Lung microvascular endothelial cell (primary cell): ENCODE data around the gene MAD1L1. TPM values are rescaled to one million over a fixed set of nuclear protein-coding genes. Genes with fewer than 3 reads are reported as not detected.

Experiments used
- DNase-seq, 2 donors: peaks; one replicate each; pipeline versions ENCODE4 v3.0.0 to v3.0.0-alpha.2; 2010; ENCODE audit warnings: low read depth in 2 of 2
- total RNA-seq: library from RNA; depleted of rRNA; stranded (reverse); fragments of >200 nt; gene quantifications from 2 replicates; pipeline ENCODE4 v1.2.1, GENCODE V29; 2014

Gene MAD1L1
- total RNA-seq, 1 donor from 2014 or later: 46.0 TPM

DNA sequence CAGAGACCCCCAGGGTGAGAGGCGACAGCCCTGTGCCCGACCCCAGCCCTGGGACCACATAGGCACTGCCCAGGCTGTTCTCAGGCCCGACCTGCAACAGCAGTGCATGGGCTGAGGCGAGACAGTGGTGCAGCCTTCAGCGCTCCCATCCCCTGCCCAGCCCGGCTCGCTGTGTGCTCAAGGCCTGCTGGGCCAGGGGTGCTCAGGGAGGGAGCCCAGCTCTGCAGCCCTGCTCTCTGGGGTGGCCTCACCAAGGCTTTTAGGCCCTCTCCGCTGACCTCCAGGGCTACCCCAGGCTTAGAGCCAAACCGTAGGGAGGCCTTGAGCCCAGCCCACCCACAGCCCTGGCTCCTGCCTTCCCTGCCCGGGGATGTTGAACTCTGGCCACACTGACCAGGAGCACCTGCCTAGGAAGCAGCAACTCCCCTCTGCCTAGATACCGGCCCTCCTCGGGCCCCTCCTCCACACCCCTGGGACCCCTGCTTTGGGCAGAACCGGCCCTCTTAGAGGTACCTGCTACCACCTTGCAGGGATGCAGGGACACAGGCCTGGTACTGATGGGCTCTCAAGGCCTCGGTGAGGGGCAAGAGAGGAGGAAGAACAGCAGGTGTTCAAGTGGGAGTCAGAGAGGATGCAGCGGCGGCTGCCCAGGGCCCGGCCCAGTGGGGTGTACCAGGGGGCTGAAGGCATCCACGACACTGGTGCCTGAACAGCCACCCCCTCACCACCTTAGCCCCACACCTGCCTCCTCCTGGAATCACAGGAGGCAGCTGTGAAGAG lies 331.1 kb downstream of the MAD1L1 start:
- DNase-seq: no peak

DNA sequence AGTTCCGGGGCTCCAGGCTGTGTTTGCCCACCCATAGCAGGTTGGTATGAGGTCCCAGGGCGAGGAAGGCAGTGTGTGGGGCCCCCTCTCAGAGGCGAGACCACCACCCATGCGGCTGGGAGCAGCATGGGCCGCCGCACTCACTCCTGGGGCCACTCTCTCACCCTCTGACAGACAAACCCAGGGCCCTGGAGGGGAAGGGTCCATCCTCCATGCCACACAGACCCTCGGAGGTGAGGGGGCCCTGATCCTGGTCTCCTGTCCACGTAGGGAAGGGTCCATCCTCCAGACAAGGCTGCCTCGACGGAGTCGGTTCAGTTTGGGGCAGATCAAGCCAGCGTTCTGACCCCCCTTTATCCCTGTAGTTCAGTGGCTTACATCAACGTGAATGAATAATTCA lies 331.9 kb downstream of the MAD1L1 start:
- no peak for DNase-seq

DNA sequence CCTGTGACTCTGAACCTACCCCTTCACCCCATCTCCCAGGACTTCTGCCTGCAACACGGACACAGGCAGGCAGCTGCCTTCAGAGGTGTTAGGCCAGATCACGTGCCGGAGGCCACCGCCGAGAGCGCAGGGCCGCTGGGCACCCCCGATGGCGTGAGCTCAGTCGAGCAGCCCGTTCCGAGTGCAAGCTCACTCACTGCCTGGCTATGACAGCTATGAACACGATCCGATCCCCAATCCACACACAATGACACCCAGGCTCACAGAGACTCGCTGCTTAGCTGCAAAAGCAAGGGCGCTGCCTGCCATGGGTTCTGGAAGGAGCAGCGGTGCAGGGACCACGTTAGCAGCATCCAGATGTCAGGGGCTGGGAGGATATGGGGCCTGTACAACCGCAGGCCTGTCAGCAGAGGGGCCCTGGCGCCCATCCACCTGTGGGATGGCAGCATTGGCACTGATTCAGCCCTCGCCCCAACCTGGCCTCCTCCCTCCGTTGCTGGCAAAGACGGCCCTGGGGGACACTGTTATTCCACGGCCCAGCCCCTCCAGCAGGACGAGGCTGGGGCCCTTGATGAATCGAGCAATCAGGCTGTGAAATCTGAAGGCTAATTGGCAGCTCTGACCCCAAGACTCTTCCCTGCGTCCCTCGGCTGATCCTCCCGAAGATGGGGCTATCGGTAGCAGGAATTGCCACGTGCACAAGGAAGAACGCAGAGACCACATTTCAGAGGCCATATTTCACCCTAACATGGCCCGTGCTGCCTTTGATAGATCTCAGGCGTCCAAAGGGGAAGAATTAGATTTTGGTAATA lies 332.6 kb downstream of the MAD1L1 start:
- no peak for DNase-seq

DNA sequence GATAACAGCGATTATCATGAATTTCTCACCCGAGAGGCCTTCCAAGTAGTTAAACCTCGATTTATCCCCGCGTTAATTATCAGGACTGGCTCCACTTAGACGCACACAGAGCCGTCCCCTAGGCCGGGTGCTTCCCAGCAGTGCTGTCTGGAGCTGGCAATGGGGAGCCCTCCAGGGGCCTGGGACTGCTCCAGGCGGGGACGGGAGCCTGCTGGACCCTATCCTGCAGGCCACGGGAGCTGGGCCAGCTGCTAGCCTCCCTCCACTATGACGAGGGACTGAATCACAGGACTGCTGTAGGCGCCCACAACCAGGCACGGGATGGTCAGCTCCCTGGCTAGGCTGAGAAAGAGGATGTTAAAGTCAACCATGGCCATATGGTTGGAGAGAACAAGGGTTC lies 333.5 kb downstream of the MAD1L1 start:
- peak in 1 of 2 donors; percentile 19 for DNase-seq

DNA sequence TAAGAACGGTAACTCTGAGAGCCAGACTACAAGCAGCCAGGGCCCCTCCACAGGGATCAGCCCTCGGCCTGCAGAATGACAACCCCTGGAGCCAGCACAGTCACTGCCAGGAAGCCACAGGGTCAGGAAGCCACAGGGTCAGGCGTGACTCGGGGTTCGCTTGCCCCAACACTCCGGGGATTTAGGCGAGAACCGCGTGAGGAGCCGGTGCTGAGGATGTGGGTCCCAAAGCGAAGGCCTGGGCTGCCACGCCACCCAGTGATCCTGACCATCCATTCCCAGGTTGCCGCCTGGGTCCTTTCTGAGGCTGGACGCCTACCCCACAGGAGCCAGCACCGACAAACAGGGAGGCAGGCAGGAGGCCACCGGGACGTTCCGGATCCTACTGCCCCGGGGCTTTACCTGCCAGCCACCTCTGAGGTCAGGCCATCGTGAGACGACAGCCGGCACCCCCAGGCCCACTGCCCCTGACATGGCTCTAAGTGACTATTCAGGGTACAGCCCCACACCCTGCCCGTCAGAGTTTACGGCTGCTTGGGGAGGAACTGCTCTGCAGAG lies 334.0 kb downstream of the MAD1L1 start:
- no peak for DNase-seq

DNA sequence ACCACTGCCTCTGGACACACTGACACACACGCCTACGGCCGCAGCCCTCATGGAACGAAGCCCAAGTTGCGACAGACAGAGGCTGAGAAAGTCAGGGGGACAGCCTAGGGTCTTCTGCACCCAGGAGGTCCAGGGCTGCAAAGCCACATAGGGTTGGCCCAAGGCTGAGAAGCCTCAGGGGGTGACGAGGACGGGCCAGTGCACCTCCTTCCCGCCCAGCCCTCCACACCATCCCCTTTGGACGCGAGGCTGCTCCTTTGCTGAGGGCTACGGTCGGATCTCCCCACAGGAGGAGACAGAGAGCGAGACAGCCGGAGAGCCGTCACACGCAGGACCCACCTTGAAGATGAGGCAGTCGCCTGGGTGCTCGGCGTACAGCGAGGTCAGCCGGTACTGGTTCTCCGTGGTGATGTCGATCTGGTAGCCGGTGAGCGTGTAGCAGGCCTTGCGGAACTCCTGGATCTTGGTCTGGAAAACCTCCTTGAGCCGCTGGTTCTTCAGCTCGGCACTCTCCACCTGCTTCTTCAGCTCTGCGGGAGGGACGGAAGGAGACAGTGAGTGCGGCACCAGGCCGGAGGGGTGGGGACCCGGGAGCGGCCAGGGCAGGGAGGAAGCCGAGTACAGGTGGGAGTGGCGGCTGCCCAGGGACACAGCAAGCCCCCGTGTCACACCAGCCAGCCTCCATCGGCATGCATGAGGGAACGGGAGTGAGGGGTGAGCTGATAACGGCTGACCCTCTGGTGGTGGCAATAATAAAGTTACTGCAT lies 334.7 kb downstream of the MAD1L1 start:
- no peak for DNase-seq

DNA sequence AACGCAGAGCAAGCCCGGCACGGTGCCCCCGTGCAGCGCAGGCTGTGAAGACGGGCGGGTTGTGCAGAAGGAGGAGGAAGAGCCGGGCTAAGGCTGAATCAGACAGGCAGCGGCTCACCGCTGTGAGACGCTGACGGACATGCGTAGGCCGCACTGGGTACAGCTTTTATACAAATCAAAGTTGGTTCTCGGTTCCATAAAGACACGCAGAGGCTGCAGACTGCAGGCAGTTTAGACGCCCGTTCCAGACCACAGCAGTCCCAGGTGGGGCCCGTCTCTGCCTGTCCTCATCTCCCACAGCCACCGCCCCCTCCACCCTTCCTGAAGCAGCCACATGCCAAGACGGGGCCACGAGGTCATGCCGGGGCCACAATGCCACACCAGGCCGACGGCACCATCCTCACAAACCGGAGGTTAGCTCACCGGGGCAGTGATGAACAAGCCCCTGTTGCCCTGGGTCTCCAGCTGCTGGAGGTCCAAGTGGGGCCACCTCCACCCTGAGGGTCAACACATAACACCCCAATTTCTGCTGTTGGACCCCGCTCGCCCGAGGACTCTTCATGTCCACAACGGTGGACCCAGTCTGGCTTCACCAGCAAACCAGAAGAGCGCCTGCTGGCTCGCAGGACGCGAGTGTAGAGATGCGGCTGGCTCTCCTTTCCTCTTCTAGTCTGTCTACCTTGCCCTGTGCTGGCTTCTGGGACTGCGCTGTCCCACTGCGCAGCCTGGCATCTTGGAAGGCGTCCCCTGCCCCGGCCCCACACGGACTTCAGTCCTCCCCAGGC lies 335.5 kb downstream of the MAD1L1 start:
- DNase-seq: peak in 1 of 2 donors; percentile 69

DNA sequence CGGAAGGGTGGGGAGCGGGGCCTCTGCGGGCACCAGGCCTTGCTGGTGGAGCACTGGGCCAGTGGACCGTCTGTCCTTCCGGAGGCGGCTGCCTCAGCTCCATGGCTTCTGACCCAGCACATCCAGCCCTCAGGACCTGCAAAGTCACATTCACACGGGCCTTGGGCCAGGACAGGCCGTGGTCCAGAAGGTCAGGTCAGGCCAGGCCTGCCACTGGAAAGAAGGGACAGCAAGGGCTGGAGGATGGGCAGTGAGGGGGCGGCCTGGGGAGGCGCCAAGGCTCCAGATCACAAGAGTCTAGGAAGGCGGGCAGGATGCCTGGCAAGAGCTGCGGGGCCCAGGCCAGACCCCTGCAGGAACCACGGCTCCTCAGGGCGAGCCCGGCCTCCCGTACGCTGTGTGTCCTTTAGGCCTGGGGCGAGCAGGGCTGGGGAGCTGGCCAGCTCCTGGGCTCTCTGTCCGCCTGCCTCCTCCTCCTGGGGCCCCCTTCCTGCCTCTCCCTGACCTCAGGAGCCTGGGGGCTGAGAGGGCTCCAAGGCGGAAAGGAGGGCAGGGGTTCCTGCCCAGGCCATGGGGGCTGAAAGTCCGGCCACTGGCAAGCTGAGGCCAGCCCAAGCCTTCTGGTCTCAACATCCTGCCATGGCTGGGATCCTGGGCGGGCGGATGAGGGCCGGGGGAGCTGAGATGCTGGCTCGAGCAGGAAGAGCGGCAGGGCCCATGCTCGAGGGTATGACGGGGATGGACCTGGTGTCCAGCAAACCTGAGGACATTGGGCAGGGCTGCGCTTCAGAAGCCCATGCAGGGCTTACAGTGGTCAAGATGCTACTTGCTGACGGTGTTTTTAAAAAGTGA lies 336.9 kb downstream of the MAD1L1 start:
- DNase-seq: no peak

DNA sequence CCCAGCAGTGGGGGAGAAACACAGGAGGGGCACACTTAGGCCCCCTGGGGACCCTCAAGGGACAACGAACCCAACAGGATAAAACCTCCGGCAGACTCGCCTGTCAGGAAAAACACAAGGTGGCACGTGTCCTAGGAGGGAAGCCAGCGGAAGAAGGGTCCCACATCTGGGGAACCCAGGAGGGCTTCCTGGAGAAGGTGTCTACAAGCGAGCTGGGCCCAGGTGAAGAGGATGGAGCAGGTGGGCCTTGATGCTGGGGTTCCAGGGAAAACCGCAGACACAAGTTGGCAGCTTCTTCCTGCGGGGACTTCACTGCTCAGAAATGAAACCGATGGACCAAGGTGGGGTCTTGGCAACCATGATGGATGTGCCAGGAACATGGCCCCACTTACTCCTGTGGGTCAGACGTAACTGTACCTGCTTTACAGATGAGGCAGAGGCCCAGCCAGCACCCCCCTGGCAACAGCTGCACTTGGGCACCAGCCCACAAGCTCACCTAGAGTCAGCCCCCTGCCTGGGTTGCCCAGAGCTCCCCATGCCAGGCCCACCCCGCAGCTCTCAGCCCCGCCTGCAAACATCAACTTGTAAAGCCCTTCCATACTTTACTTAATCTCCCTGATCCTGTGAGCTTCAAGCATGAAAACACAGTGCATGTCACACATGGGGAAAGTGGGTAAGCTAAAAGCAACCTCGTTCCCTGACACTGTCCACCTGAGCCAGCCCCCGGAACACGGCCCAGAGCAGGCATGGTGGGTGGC lies 337.7 kb downstream of the MAD1L1 start:
- DNase-seq: no peak

DNA sequence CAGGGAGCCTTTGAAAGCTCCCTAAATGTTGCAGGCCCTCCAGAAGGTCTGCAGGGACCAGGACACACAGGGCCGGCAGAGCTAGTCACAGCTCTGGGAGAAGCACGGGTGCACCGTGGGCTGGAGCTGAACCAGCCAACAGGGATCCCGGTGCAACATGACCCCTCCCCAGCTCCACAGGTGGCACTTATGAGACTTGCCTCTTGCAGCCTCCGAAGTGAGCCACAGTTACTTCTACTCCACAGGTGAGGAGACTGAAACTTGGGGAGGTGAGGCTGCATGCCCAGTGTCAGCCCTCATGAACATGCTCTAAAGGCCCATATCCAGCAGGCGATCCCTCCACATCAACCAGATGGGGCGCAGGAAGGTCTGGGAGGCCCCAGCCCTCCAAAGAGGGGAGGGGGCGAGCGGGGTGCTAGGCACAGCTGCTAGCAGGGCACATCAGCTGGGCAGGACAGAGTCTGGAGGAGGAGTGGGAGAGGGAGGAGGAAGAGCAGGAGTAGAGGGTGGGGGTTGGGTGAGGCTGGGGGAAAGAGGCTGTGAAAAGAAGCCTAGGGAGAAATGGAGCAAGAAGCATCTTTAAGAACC lies 338.3 kb downstream of the MAD1L1 start:
- DNase-seq: no peak

DNA sequence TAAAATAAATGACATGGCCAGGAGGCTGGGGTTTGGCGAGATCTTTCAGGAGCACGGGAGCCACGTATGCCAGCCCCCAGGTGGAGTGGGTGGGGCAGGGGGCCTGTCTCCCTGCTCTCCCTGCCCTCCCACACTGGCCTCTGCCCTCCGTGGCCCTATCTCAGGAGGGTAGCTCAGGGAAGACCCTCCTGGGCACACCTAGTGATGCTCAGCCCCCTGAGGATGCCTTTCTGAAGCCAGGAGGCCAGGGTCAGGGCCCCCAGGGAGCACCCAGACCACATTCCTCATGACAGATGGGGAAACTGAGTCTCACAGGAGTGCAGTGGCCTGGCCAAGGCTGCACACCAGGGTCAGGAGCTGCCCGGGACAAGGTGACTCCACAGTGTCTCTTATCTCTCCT lies 339.3 kb downstream of the MAD1L1 start:
- DNase-seq: no peak

DNA sequence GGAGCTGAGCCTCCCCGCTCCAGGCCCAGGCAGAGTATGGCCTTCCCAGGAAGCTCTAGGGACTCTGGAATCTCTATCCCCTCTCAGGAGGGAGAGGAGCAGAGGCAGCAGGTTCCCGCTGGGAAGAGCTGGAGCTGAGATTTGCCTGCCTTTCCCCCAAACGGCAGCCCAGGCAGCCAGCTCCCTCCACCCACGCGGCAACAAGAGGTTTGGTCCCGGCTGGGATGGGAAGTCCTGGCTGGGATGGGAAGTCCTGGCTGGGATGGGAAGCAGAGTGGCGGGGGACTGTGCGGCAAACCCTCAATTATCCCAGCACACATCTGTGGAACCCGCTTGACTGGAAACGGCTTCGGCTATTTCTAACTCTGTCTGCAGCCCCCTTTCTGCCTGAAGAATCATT lies 339.7 kb downstream of the MAD1L1 start:
- DNase-seq: no peak

DNA sequence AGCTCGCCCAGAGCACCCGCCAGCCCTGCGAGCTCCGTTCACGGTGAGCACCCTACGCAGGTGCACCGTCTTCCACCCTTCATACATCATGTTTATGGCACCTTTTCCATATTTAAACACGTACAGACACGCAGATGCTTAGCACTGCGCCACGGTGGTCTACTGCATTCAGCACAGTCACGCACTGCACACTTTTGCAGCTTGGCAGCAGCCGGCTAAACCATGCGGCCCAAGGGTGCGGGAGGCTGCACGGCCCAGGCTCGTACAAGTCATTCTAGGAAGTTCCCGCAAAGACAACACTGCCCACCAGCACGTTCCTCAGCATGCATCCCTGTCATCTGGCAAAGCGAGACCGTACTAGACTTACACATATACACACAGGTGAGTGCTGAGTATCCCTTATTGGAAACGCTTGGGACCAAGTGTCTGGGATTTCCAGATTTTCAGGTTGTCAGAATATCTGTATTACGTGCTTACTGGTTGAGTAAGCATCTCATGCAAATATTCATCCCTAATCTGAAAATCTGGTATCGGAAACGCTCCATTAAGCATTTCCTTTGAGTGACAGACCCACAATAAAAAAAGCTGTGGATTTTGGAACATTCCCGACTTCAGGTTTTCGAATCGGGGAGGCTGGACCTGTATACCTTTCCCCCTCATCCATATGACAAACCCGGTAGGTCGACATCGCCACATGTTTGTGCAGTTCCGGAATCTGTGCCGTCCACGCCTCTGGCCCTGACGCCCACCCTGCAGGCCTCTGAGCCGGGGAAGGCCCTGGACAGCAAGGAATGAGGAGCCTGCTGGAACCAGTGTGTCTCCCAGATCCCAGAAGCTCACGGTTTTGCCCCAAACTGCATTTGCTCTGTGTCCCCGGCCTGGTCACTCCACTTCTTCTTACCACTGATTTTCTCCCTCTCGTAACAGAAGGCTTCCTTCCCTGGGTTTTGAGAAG lies 340.5 kb downstream of the MAD1L1 start:
- DNase-seq: no peak

DNA sequence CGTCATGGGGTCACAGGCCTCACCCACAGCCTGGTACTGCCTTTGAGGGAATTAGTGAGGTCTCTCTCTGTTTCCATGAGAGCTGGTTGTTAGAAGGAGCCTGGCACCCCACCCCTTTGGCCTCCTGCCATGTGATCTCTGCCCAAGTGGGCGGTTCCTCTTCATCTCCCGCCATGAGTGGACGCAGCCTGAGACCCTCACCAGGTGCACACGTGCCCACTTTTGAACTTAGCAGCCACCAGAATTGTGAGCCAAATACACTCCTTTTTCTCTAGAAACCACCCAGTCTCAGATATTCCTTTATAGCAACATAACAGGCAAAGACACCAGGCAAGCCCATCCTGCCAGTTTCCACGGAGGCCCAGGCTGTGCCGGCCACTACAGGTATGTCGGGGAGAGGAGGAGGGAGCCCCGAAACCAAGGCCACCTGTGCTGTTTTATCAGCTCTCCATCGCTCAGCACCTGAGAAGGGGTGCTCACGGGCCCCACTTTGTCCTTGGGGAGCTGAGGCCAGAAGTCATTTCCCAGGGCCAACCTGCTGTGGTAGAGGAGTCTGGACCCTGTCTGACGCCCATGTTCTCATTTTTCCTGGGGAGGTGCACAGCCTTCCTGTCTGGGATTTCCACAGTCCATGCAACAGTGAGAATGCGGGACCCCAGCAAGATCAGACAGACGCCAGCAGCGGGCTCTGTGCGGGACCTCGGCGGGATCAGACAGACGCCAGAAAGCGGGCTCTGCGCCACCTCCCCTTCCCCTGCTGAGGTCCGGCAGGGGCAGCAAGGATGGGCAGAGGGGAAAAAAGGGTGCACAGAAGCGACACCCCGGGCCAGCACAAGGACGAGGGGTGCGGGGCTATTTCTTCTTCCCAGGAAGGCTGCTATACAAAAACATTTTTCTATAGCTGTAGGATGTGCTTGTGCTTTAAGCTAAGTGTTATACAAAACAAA lies 342.2 kb downstream of the MAD1L1 start:
- no peak for DNase-seq

DNA sequence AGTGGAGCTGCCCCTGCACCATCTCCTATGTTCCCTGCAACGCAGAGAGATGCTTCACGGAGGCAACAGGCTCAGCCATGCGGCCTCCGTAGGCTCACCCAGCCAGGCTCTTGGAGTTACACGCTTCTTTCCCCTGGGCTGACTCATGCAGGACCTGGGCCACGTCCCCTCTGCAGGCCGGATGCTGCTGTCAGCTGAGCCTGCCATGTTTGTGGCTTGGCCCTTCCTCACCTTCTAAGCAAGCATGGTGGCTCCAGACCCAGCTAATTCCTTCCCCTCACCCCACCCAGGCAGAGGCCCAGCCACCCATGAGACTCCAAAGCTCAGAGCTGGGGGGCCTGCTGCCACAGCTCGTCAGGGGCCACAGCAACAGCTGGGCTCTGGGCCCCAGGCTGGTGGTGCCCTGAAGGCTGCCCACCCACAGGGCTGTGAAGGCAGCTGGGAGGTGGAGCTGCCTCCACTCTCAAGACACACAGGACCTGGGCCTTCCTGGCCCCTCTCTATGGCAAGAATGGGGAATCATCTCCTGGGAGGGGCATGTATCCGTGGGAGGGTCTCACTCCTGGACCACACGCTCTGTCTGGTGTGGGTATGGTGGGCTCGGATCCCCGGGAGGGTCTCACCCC lies 343.1 kb downstream of the MAD1L1 start:
- peak in 1 of 2 donors; percentile 67 for DNase-seq

DNA sequence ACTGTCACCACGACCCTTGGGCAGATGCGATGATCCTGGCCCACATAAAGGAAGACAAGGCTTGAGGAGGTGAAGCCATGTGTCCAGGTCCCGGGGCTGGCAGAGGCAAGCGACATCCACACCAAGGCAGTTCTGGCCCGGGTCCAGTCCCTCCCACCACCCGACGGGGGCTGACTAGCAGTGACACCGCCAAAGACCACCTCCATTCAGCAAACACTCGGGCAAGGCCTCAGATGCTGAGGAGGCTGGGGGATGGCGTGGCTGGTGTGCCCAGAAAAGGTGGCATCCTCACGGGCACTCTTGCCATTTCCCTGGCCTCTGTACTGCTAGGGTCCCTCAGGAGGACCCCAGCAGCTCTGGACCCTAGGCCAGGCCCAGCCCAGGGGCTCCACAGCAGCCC lies 343.7 kb downstream of the MAD1L1 start:
- no peak for DNase-seq
